NCI-H1436 treated with DMSO at 0.1 percent for 48 hours (cell line): ENCODE measurements around the gene MARCHF3.
"Not testable (repeated sequence)": the region's sequence is repeated elsewhere in the genome, so short reads cannot be mapped to it uniquely, and the experiment has no call there.

Source experiments
- DNase-seq: peaks from one replicate; lab custom pipeline; 2025; lab: John Stamatoyannopoulos, UW

MARCHF3 gene

GRCh38 chr5:126917918-126918614, 112.3 kb downstream of the MARCHF3 start:
- DNase-seq, result peak; percentile 50

- DNase-seq, result no peak
These were observed 114.9 kb downstream of the MARCHF3 start for GRCh38 chr5:126915496-126915895.

- no peak for DNase-seq
These were observed 115.4 kb downstream of the MARCHF3 start for GRCh38 chr5:126914801-126915436.

GRCh38 chr5:126912616-126913200, 117.7 kb downstream of the MARCHF3 start:
- DNase-seq, result no peak

GRCh38 chr5:126911986-126912385, 118.4 kb downstream of the MARCHF3 start:
- DNase-seq, result no peak

GRCh38 chr5:126909856-126910255, 120.5 kb downstream of the MARCHF3 start:
- DNase-seq, result no peak

- not testable (repeated sequence) for DNase-seq
These were observed 126.0 kb downstream of the MARCHF3 start for GRCh38 chr5:126904407-126904806.

GRCh38 chr5:126900796-126901195, 129.6 kb downstream of the MARCHF3 start:
- no peak for DNase-seq

GRCh38 chr5:126899476-126899875, 130.9 kb downstream of the MARCHF3 start:
- DNase-seq, result no peak

- DNase-seq, result no peak
These were observed 132.3 kb downstream of the MARCHF3 start for GRCh38 chr5:126897851-126898630.

- no peak for DNase-seq
These were observed 134.1 kb downstream of the MARCHF3 start for GRCh38 chr5:126896170-126896702.

GRCh38 chr5:126895712-126896111, 134.6 kb downstream of the MARCHF3 start:
- not testable (repeated sequence) for DNase-seq

- not testable (repeated sequence) for DNase-seq
These were observed 139.9 kb downstream of the MARCHF3 start for GRCh38 chr5:126890414-126890813.

GRCh38 chr5:126888175-126888574, 142.2 kb downstream of the MARCHF3 start:
- DNase-seq, result no peak

GRCh38 chr5:126884269-126884819, 146.0 kb downstream of the MARCHF3 start:
- no peak for DNase-seq

- no peak for DNase-seq
These were observed 146.7 kb downstream of the MARCHF3 start for GRCh38 chr5:126883564-126884245.

- DNase-seq, result no peak
These were observed 148.3 kb downstream of the MARCHF3 start for GRCh38 chr5:126881821-126882600.

- no peak for DNase-seq
These were observed 151.7 kb downstream of the MARCHF3 start for GRCh38 chr5:126878634-126879033.

GRCh38 chr5:126878085-126878484, 152.3 kb downstream of the MARCHF3 start:
- DNase-seq, result no peak

GRCh38 chr5:126877602-126878001, 152.8 kb downstream of the MARCHF3 start:
- DNase-seq, result no peak
